ENCODE results near the gene GSTCD.

Gene GSTCD

GRCh38 chr4:105815701-105816100 is 107.1 kb downstream of the GSTCD start:
- Histone ChIP-seq H3K9ac (no peak overlapping the region), H3K4me2 (no peak overlapping the region), H3K4me1 (ENCODE audit: low read depth, poor library complexity, severe bottlenecking) (no peaks in the 10 kb centered on the region), H2AFZ (ENCODE audit: low read depth) (no peak overlapping the region), H3K79me2 (ENCODE audit: insufficient read depth, low read depth) (no peaks in the 10 kb centered on the region), H3K27me3 (ENCODE audit: insufficient read depth, low read depth) (no peaks in the 10 kb centered on the region), H3K27ac (no peak overlapping the region), H3K36me3 (ENCODE audit: insufficient read depth) (no peaks in the 10 kb centered on the region), H3K4me3 (IDR thresholded peaks at IDR 0.05; ENCODE audit: insufficient read depth, low read depth, low read length) (no peak overlapping the region), H4K20me1 (ENCODE audit: insufficient read depth) (no peaks in the 10 kb centered on the region)
- no peak for TF ChIP-seq CTCF (conservative IDR thresholded peaks at IDR 0.05; ENCODE audit: low read depth, low read length)

- no peak overlapping the region for H3K4me3 ChIP-seq (IDR thresholded peaks at IDR 0.05; ENCODE audit: insufficient read depth, low read depth, low read length)
- TF ChIP-seq CTCF (conservative IDR thresholded peaks at IDR 0.05; ENCODE audit: low read depth, low read length) = no peak
- H3K27ac ChIP-seq = no peak overlapping the region
- no peaks in the 10 kb centered on the region for H3K79me2 ChIP-seq (ENCODE audit: insufficient read depth, low read depth)
- H3K9ac ChIP-seq = no peak overlapping the region
- H3K4me1 ChIP-seq (ENCODE audit: low read depth, poor library complexity, severe bottlenecking) = no peaks in the 10 kb centered on the region
- no peaks in the 10 kb centered on the region for H3K27me3 ChIP-seq (ENCODE audit: insufficient read depth, low read depth)
- no peaks in the 10 kb centered on the region for H3K36me3 ChIP-seq (ENCODE audit: insufficient read depth)
- H4K20me1 ChIP-seq (ENCODE audit: insufficient read depth) = no peaks in the 10 kb centered on the region
- H3K4me2 ChIP-seq = no peak overlapping the region
- H2AFZ ChIP-seq (ENCODE audit: low read depth) = no peak overlapping the region
Observed at GRCh38 chr4:105822061-105822460, 113.5 kb downstream of the GSTCD start.

- no peaks in the 10 kb centered on the region for H4K20me1 ChIP-seq (ENCODE audit: insufficient read depth)
- no peak overlapping the region for H3K9ac ChIP-seq
- H3K4me3 ChIP-seq (IDR thresholded peaks at IDR 0.05; ENCODE audit: insufficient read depth, low read depth, low read length) = no peak overlapping the region
- H3K27me3 ChIP-seq (ENCODE audit: insufficient read depth, low read depth) = no peaks in the 10 kb centered on the region
- H3K27ac ChIP-seq = no peak overlapping the region
- no peaks in the 10 kb centered on the region for H3K36me3 ChIP-seq (ENCODE audit: insufficient read depth)
- H3K79me2 ChIP-seq (ENCODE audit: insufficient read depth, low read depth) = no peaks in the 10 kb centered on the region
- no peaks in the 10 kb centered on the region for H3K4me1 ChIP-seq (ENCODE audit: low read depth, poor library complexity, severe bottlenecking)
- no peak overlapping the region for H3K4me2 ChIP-seq
- no peak for TF ChIP-seq CTCF (conservative IDR thresholded peaks at IDR 0.05; ENCODE audit: low read depth, low read length)
- no peak overlapping the region for H2AFZ ChIP-seq (ENCODE audit: low read depth)
Observed at GRCh38 chr4:105828074-105828473, 119.5 kb downstream of the GSTCD start.

- Histone ChIP-seq H3K4me2 (no peak overlapping the region), H2AFZ (ENCODE audit: low read depth) (no peak overlapping the region), H3K36me3 (ENCODE audit: insufficient read depth) (no peaks in the 10 kb centered on the region), H3K4me1 (ENCODE audit: low read depth, poor library complexity, severe bottlenecking) (no peaks in the 10 kb centered on the region), H3K4me3 (IDR thresholded peaks at IDR 0.05; ENCODE audit: insufficient read depth, low read depth, low read length) (no peak overlapping the region), H4K20me1 (ENCODE audit: insufficient read depth) (no peaks in the 10 kb centered on the region), H3K27me3 (ENCODE audit: insufficient read depth, low read depth) (no peaks in the 10 kb centered on the region), H3K9ac (no peak overlapping the region), H3K79me2 (ENCODE audit: insufficient read depth, low read depth) (no peaks in the 10 kb centered on the region), H3K27ac (no peak overlapping the region)
- TF ChIP-seq CTCF (conservative IDR thresholded peaks at IDR 0.05; ENCODE audit: low read depth, low read length) = no peak
Observed at GRCh38 chr4:105831189-105831588, 122.6 kb downstream of the GSTCD start.

- Histone ChIP-seq H2AFZ (ENCODE audit: low read depth) (no peak overlapping the region), H3K27ac (no peak overlapping the region), H3K4me3 (IDR thresholded peaks at IDR 0.05; ENCODE audit: insufficient read depth, low read depth, low read length) (no peak overlapping the region), H3K4me1 (ENCODE audit: low read depth, poor library complexity, severe bottlenecking) (no peaks in the 10 kb centered on the region), H3K79me2 (ENCODE audit: insufficient read depth, low read depth) (no peaks in the 10 kb centered on the region), H3K36me3 (ENCODE audit: insufficient read depth) (no peaks in the 10 kb centered on the region), H3K9ac (no peak overlapping the region), H3K4me2 (no peak overlapping the region), H4K20me1 (ENCODE audit: insufficient read depth) (no peaks in the 10 kb centered on the region), H3K27me3 (ENCODE audit: insufficient read depth, low read depth) (no peaks in the 10 kb centered on the region)
- no peak for TF ChIP-seq CTCF (conservative IDR thresholded peaks at IDR 0.05; ENCODE audit: low read depth, low read length)
Observed at GRCh38 chr4:105835177-105835576, 126.6 kb downstream of the GSTCD start.
